ENCODE measurements around the gene DNAH11. TPM values are rescaled to one million over a fixed set of nuclear protein-coding genes. Genes with fewer than 3 reads are reported as not detected.

The DNAH11 gene
- total RNA-seq, 4 donors from 2014 or later: 0.35 to 19.0 (median 3.2) TPM

GRCh38 chr7:21746949-21747348 lies 204.1 kb downstream of the DNAH11 start:
- Histone ChIP-seq H3K4me3 (no peak overlapping the region), H3K27me3 (no peaks in the 10 kb centered on the region), H3K4me1 (no peaks in the 10 kb centered on the region), H3K9me3 (no peaks in the 10 kb centered on the region), H3K27ac (no peak overlapping the region), H3K36me3 (no peaks in the 10 kb centered on the region)
- no peak for DNase-seq
- TF ChIP-seq CTCF (IDR thresholded peaks at IDR 0.05) (no peak), POLR2A (IDR thresholded peaks at IDR 0.05) (no peak)

GRCh38 chr7:21747806-21748205 lies 205.0 kb downstream of the DNAH11 start:
- Histone ChIP-seq H3K36me3 (no peaks in the 10 kb centered on the region), H3K27me3 (no peaks in the 10 kb centered on the region), H3K27ac (no peak overlapping the region), H3K4me1 (no peaks in the 10 kb centered on the region), H3K9me3 (no peaks in the 10 kb centered on the region), H3K4me3 (no peak overlapping the region)
- no peak for TF ChIP-seq CTCF (IDR thresholded peaks at IDR 0.05)
- DNase-seq: no peak

- Histone ChIP-seq H3K4me3 (no peak overlapping the region), H3K27ac (no peak overlapping the region), H3K9me3 (no peaks in the 10 kb centered on the region), H3K4me1 (no peaks in the 10 kb centered on the region), H3K36me3 (no peaks in the 10 kb centered on the region), H3K27me3 (no peaks in the 10 kb centered on the region)
- no peak for DNase-seq
- TF ChIP-seq POLR2A (IDR thresholded peaks at IDR 0.05) (no peak), CTCF (IDR thresholded peaks at IDR 0.05) (no peak)
These were observed 206.5 kb downstream of the DNAH11 start for GRCh38 chr7:21749378-21749777.

- TF ChIP-seq CTCF (IDR thresholded peaks at IDR 0.05): no peak
- no peak for TF ChIP-seq POLR2A (IDR thresholded peaks at IDR 0.05)
- no peaks in the 10 kb centered on the region for H3K4me1 ChIP-seq
- no peaks in the 10 kb centered on the region for H3K36me3 ChIP-seq
- no peaks in the 10 kb centered on the region for H3K27me3 ChIP-seq
- DNase-seq: no peak
- no peaks in the 10 kb centered on the region for H3K9me3 ChIP-seq
- H3K4me3 ChIP-seq: no peak overlapping the region
- no peak overlapping the region for H3K27ac ChIP-seq
These were observed 210.2 kb downstream of the DNAH11 start for GRCh38 chr7:21753071-21753470.

DNA sequence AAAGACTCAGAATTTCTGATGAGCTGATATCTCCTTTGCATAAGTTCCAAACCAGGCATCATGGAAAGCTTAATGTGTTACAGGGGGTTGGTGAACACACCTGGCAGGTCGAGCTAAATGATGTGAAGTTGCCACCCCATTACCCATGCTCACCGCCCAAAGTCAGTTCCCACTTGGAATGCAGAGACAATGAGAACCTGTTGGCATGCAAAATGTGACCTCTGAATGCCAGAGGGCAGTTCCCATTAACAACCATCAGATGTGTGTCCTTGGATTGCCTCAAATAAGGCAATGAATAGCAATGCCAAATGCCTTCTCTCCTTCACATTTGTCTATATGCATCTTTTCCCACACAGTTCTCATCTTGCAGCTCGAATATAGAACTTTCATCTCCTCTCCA lies 212.1 kb downstream of the DNAH11 start:
- Histone ChIP-seq H3K4me3 (no peak overlapping the region), H3K27me3 (no peaks in the 10 kb centered on the region), H3K9me3 (no peaks in the 10 kb centered on the region), H3K27ac (no peak overlapping the region), H3K36me3 (no peaks in the 10 kb centered on the region), H3K4me1 (no peaks in the 10 kb centered on the region)
- DNase-seq: no peak
- no peak for TF ChIP-seq CTCF (IDR thresholded peaks at IDR 0.05)

GRCh38 chr7:21757537-21758282 lies 214.9 kb downstream of the DNAH11 start:
- TF ChIP-seq CTCF (IDR thresholded peaks at IDR 0.05) (no peak), POLR2A (IDR thresholded peaks at IDR 0.05) (no peak)
- Histone ChIP-seq H3K4me3 (no peak overlapping the region), H3K27ac (no peak overlapping the region), H3K4me1 (no peaks in the 10 kb centered on the region), H3K27me3 (no peaks in the 10 kb centered on the region), H3K36me3 (no peaks in the 10 kb centered on the region), H3K9me3 (no peaks in the 10 kb centered on the region)
- DNase-seq: no peak
